Dermis microvascular lymphatic vessel endothelial cell (primary cell): Measurements from ENCODE around the gene PTPRH. TPM values are rescaled to one million over a fixed set of nuclear protein-coding genes. Genes with fewer than 3 reads are reported as not detected.

ENCODE experiments used
- DNase-seq, 2 donors: peaks; one replicate each; pipeline versions ENCODE4 v3.0.0 to v3.0.0-alpha.2; 2010; ENCODE audit warnings: low read depth in 2 of 2
- total RNA-seq: library from RNA; depleted of rRNA; stranded (reverse); fragments of >200 nt; gene quantifications from 2 replicates; pipeline ENCODE4 v1.2.1, GENCODE V29; 2014

The PTPRH gene
- total RNA-seq, 1 donor from 2014 or later, result 0.13 TPM

- no peak for DNase-seq
Measured at GRCh38 chr19:55245236-55245904, 36.1 kb upstream of the PTPRH start.

GRCh38 chr19:55244004-55244680 lies 34.8 kb upstream of the PTPRH start:
- DNase-seq, result no peak

- DNase-seq, result no peak
Measured at GRCh38 chr19:55242517-55242916, 33.2 kb upstream of the PTPRH start.

GRCh38 chr19:55241935-55242464 lies 32.7 kb upstream of the PTPRH start:
- no peak for DNase-seq

GRCh38 chr19:55241143-55241934 lies 32.0 kb upstream of the PTPRH start:
- no peak for DNase-seq

- DNase-seq, result no peak
Measured at GRCh38 chr19:55240713-55241020, 31.4 kb upstream of the PTPRH start.

- no peak for DNase-seq
Measured at GRCh38 chr19:55239004-55239403, 29.7 kb upstream of the PTPRH start.

- no peak for DNase-seq
Measured at GRCh38 chr19:55238030-55238429, 28.7 kb upstream of the PTPRH start.

- DNase-seq, result no peak
Measured at GRCh38 chr19:55232986-55233385, 23.7 kb upstream of the PTPRH start.

- no peak for DNase-seq
Measured at GRCh38 chr19:55232286-55232602, 22.9 kb upstream of the PTPRH start.

GRCh38 chr19:55231391-55232285 lies 22.3 kb upstream of the PTPRH start:
- no peak for DNase-seq

- DNase-seq, result no peak
Measured at GRCh38 chr19:55230780-55231179, 21.5 kb upstream of the PTPRH start.

- no peak for DNase-seq
Measured at GRCh38 chr19:55230329-55230728, 21.0 kb upstream of the PTPRH start.

GRCh38 chr19:55229789-55230182 lies 20.5 kb upstream of the PTPRH start:
- DNase-seq, result no peak

- DNase-seq, result no peak
Measured at GRCh38 chr19:55229145-55229788, 20.0 kb upstream of the PTPRH start.

GRCh38 chr19:55228403-55229031 lies 19.2 kb upstream of the PTPRH start, which contains the start of gene TMEM86B:
Gene TMEM86B (minus strand): TSS chr19:55228763. CDS start chr19:55228741, 22 bp downstream.
- DNase-seq, result no peak

- DNase-seq, result no peak
Measured at GRCh38 chr19:55228015-55228391, 18.7 kb upstream of the PTPRH start.

GRCh38 chr19:55227241-55228014 lies 18.1 kb upstream of the PTPRH start:
- no peak for DNase-seq

GRCh38 chr19:55226788-55227187 lies 17.5 kb upstream of the PTPRH start:
- no peak for DNase-seq

GRCh38 chr19:55226273-55226672 lies 17.0 kb upstream of the PTPRH start:
- no peak for DNase-seq
